GM12878 (cell line): ENCODE data around the gene ASF1B. TPM values are rescaled to one million over a fixed set of nuclear protein-coding genes. Genes with fewer than 3 reads are reported as not detected.
A peak's percentile ranks its signal among the peaks of the same experiment; 100 is the strongest.

Source experiments
- BCL11A ChIP-seq: IDR thresholded peaks from 2 replicates; pipeline ENCODE4 v1.6.1; 2011; ENCODE audit warnings: low read depth, low read length
- BMI1 ChIP-seq: fragments of 450-650 bp; IDR thresholded peaks from 2 replicates; pipeline ENCODE4 v1.6.1; 2016; ENCODE audit warnings: mild to moderate bottlenecking, moderate library complexity, borderline replicate concordance
- CBX3 ChIP-seq: fragments of 200-600 bp; sonication (generic); IDR thresholded peaks from 2 replicates; pipeline ENCODE4 v1.6.1; 2016; ENCODE audit warnings: low read depth, borderline replicate concordance
- ESRRA ChIP-seq: IDR thresholded peaks from 2 replicates; pipeline ENCODE4 v1.6.1; 2012; ENCODE audit warnings: mild to moderate bottlenecking, low read length, improper control_type of control experiment
- HCFC1 ChIP-seq: fragments of 150-350 bp; IDR thresholded peaks from 2 replicates; pipeline ENCODE4 v1.6.1; 2014; ENCODE audit warnings: low read length
- IRF4 ChIP-seq: IDR thresholded peaks from 2 replicates; pipeline ENCODE4 v1.6.1; 2011; ENCODE audit warnings: low read depth, low read length
- NFXL1 ChIP-seq: fragments of 450-650 bp; IDR thresholded peaks from 2 replicates; pipeline ENCODE4 v1.6.1; 2017; ENCODE audit warnings: antibody characterized with exemption, mild to moderate bottlenecking, borderline replicate concordance
- RAD21 ChIP-seq: IDR thresholded peaks from 2 replicates; pipeline ENCODE4 v1.6.1; 2011; ENCODE audit warnings: mild to moderate bottlenecking, low read depth, low read length, moderate library complexity; ENCODE audit not compliant: insufficient read depth
- SREBF1 ChIP-seq: IDR thresholded peaks from 2 replicates; pipeline ENCODE4 v1.6.1; 2012; ENCODE audit warnings: mild to moderate bottlenecking, low read length
- STAT3 ChIP-seq: IDR thresholded peaks from 2 replicates; pipeline ENCODE4 v1.6.1; 2011; ENCODE audit warnings: low read depth, low read length, improper control_type of control experiment
- SUZ12 ChIP-seq: fragments of 200-600 bp; sonication (generic); IDR thresholded peaks from one replicate; pipeline ENCODE4 v1.6.1; 2018; ENCODE audit warnings: antibody characterized with exemption, mild to moderate bottlenecking; ENCODE audit not compliant: unreplicated experiment
- TAF1 ChIP-seq: IDR thresholded peaks from 2 replicates; pipeline ENCODE4 v1.6.1; 2011; ENCODE audit warnings: mild to moderate bottlenecking, low read depth, low read length, borderline replicate concordance
- WRNIP1 ChIP-seq: IDR thresholded peaks from 2 replicates; pipeline ENCODE4 v1.6.1; 2011; ENCODE audit warnings: low read depth, low read length, improper control_type of control experiment, borderline replicate concordance
- YY1 ChIP-seq: IDR thresholded peaks from 2 replicates; pipeline ENCODE4 v1.6.1; 2011; ENCODE audit warnings: low read depth, mild to moderate bottlenecking, low read length
- polyA plus RNA-seq, 11 experiments: library from polyadenylated mRNA; depleted of rRNA in 4 of 11; unstranded in 6 of 11; stranded (reverse) in 5 of 11; fragments of >200 nt; fragmentation: Nextera tagmentation in 4 of 11; fragmentation: Illumina TruSeq in 1 of 11; extraction: Ambion mirVana in 4 of 11; extraction: Trizol in 1 of 11; gene quantifications; 1 replicate in 1 of 11; 2 replicates in 10 of 11; pipeline versions ENCODE4 v1.2.1 to v1.2.3, GENCODE V29; 2011 to 2016; ENCODE audit warnings: inconsistent platforms in 2 of 11, missing spikeins in 2 of 11, low read depth in 1 of 11
- total RNA-seq, 4 experiments: library from RNA; depleted of rRNA in 3 of 4; stranded (reverse); fragments of >200 nt in 3 of 4; fragmentation: Illumina TruSeq in 1 of 4; extraction: Trizol in 1 of 4; gene quantifications; 2 replicates each; pipeline versions ENCODE4 v1.2.1 to v1.2.3, GENCODE V29; 2013 to 2021
- TF ChIP-seq, protein P1 (sequence below): IDR thresholded peaks from 2 replicates; pipeline ENCODE4 v1.6.1; 2012; ENCODE audit warnings: improper control_type of control experiment, low read depth, low read length; ENCODE audit not compliant: insufficient replicate concordance
- TF ChIP-seq, protein P2 (sequence below): fragments of 450-650 bp; formaldehyde crosslinking; IDR thresholded peaks from 2 replicates; pipeline ENCODE4 v1.5.0; 2022; ENCODE audit warnings: mild to moderate bottlenecking, missing genetic modification characterization
- TF ChIP-seq, protein P3 (sequence below): fragments of 150-350 bp; IDR thresholded peaks from 2 replicates; pipeline ENCODE4 v1.6.1; 2014; ENCODE audit warnings: mild to moderate bottlenecking, low read depth, low read length

ASF1B gene
- total and polyA plus RNA-seq, 10 of the 15 experiments (the other 5 are each of a cell fraction or from before 2014, with no cell fraction given): 10.4 to 217 (median 90.2) TPM

DNA sequence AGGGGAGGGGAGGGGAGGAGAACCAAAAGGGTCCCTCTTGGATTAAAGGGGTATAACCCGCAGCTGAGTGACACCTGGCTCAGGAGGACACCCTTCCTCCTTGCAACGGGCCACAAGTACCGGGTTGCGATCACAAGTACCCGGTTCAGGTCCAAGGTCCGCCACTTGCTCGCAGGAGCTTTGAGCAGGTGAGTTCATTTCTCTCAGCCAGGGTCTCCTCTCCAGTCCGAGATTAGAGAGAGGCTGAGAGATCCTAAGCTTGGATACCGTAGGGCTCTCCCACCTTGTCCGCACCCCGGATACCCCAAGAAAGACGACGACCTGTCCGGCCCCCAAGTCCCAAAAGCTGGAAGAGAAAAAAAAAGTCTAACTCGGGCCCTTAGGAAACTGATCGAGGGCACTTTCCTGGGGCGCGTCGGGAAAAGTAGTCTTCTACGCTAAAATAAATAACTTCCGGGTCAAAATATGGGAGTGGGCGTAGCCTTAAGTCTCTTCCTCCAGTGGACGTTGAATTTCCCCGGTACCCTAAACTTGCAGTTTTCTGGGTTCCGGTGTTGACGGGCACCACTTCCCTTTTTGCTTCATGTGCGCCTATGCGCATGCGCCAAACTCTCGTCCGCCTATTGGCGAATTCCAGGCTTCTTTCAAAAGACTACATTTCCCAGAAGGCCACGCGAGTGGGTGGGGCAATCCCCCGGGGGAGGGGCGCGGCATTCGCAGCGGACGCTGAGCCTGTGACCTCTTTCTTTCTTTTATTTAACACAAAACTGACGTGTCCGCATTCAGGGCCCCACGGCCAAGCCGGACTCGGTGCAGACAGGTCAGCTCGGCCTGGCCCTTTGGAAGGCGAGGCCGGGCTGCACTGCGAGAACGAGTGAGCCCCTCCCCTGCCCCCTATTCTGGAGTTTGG is 55.2 kb downstream of the ASF1B start (continued):
- TF ChIP-seq, protein P1, sequence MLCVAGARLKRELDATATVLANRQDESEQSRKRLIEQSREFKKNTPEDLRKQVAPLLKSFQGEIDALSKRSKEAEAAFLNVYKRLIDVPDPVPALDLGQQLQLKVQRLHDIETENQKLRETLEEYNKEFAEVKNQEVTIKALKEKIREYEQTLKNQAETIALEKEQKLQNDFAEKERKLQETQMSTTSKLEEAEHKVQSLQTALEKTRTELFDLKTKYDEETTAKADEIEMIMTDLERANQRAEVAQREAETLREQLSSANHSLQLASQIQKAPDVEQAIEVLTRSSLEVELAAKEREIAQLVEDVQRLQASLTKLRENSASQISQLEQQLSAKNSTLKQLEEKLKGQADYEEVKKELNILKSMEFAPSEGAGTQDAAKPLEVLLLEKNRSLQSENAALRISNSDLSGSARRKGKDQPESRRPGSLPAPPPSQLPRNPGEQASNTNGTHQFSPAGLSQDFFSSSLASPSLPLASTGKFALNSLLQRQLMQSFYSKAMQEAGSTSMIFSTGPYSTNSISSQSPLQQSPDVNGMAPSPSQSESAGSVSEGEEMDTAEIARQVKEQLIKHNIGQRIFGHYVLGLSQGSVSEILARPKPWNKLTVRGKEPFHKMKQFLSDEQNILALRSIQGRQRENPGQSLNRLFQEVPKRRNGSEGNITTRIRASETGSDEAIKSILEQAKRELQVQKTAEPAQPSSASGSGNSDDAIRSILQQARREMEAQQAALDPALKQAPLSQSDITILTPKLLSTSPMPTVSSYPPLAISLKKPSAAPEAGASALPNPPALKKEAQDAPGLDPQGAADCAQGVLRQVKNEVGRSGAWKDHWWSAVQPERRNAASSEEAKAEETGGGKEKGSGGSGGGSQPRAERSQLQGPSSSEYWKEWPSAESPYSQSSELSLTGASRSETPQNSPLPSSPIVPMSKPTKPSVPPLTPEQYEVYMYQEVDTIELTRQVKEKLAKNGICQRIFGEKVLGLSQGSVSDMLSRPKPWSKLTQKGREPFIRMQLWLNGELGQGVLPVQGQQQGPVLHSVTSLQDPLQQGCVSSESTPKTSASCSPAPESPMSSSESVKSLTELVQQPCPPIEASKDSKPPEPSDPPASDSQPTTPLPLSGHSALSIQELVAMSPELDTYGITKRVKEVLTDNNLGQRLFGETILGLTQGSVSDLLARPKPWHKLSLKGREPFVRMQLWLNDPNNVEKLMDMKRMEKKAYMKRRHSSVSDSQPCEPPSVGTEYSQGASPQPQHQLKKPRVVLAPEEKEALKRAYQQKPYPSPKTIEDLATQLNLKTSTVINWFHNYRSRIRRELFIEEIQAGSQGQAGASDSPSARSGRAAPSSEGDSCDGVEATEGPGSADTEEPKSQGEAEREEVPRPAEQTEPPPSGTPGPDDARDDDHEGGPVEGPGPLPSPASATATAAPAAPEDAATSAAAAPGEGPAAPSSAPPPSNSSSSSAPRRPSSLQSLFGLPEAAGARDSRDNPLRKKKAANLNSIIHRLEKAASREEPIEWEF: no peak
- peak; percentile 93 for TF ChIP-seq HCFC1
- TF ChIP-seq SREBF1: peak; percentile 88
- TF ChIP-seq SUZ12: no peak
- TF ChIP-seq BCL11A: no peak
- no peak for TF ChIP-seq RAD21
- peak; percentile 81 for TF ChIP-seq TAF1
- TF ChIP-seq WRNIP1: no peak
- no peak for TF ChIP-seq ESRRA
- TF ChIP-seq IRF4: peak; percentile 42; the same call in 1 of the 2 replicates
- no peak for TF ChIP-seq NFXL1
- TF ChIP-seq STAT3: no peak
- TF ChIP-seq CBX3: no peak
- TF ChIP-seq, protein P2, sequence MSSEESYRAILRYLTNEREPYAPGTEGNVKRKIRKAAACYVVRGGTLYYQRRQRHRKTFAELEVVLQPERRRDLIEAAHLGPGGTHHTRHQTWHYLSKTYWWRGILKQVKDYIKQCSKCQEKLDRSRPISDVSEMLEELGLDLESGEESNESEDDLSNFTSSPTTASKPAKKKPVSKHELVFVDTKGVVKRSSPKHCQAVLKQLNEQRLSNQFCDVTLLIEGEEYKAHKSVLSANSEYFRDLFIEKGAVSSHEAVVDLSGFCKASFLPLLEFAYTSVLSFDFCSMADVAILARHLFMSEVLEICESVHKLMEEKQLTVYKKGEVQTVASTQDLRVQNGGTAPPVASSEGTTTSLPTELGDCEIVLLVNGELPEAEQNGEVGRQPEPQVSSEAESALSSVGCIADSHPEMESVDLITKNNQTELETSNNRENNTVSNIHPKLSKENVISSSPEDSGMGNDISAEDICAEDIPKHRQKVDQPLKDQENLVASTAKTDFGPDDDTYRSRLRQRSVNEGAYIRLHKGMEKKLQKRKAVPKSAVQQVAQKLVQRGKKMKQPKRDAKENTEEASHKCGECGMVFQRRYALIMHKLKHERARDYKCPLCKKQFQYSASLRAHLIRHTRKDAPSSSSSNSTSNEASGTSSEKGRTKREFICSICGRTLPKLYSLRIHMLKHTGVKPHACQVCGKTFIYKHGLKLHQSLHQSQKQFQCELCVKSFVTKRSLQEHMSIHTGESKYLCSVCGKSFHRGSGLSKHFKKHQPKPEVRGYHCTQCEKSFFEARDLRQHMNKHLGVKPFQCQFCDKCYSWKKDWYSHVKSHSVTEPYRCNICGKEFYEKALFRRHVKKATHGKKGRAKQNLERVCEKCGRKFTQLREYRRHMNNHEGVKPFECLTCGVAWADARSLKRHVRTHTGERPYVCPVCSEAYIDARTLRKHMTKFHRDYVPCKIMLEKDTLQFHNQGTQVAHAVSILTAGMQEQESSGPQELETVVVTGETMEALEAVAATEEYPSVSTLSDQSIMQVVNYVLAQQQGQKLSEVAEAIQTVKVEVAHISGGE (CRISPR knock-in tag): peak; percentile 69
- TF ChIP-seq, protein P3, sequence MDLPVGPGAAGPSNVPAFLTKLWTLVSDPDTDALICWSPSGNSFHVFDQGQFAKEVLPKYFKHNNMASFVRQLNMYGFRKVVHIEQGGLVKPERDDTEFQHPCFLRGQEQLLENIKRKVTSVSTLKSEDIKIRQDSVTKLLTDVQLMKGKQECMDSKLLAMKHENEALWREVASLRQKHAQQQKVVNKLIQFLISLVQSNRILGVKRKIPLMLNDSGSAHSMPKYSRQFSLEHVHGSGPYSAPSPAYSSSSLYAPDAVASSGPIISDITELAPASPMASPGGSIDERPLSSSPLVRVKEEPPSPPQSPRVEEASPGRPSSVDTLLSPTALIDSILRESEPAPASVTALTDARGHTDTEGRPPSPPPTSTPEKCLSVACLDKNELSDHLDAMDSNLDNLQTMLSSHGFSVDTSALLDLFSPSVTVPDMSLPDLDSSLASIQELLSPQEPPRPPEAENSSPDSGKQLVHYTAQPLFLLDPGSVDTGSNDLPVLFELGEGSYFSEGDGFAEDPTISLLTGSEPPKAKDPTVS: no peak
- TF ChIP-seq BMI1: no peak
- peak; percentile 66 for TF ChIP-seq YY1
